ENCODE results near the gene HSD17B13.
"Not testable (repeated sequence)": the region's sequence is repeated elsewhere in the genome, so short reads cannot be mapped to it uniquely, and the experiment has no call there.

The HSD17B13 gene, protein sequence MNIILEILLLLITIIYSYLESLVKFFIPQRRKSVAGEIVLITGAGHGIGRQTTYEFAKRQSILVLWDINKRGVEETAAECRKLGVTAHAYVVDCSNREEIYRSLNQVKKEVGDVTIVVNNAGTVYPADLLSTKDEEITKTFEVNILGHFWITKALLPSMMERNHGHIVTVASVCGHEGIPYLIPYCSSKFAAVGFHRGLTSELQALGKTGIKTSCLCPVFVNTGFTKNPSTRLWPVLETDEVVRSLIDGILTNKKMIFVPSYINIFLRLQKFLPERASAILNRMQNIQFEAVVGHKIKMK

GRCh38 chr4:87322754-87323153 lies at the start of gene HSD17B13:
TSS of gene HSD17B13 (minus strand) at chr4:87322882. CDS start at chr4:87322841, 41 bp downstream.
- DNase-seq = no peak

DNA sequence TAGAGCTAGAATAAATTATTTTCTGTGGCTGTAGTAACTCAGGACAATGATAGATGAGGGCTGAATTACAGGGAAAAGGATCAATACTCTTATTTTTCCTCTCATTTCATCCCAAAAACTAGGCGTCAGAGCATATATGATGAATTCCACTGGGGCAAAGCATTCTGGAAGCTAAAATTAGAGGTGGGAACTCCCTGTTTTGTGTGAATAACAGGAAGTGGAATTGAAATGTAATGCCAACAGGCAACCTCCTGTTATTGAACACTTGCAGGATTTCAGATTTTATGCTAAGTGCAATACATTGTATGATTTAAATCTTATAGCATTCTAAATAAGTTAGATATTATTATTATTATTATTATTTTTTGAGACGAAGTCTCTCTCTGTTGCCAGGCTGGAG lies 47.4 kb upstream of the HSD17B13 start:
- no peak for DNase-seq

DNA sequence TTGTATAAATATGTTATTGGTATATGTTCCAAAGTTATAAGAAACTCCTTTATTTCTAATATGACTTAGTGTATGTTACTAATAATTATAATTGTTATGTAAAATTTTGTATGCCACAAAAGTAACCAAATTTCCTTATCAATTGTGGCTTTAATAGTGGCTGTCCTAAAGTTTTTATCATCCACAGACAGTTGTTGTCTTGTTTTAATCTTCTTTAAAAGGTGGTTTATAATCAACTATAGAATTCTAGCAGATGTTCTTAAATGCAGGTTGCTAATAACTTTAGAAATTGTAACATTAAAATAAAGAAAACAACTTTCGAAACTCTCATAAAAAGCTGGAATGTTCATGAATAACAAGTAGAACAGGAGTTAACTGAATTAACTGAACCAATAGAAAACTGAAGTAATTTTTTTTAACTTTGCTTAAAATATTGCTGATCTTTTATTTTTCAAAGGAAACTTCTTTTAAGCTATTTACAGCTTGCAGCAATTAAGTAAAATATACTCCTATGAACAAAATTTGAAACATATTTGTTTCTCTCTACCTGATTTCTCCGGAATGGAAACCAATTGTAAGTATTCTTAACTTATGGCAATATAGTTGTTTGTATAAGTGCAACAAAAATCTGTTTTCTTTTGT lies 44.0 kb upstream of the HSD17B13 start:
- no peak for DNase-seq

DNA sequence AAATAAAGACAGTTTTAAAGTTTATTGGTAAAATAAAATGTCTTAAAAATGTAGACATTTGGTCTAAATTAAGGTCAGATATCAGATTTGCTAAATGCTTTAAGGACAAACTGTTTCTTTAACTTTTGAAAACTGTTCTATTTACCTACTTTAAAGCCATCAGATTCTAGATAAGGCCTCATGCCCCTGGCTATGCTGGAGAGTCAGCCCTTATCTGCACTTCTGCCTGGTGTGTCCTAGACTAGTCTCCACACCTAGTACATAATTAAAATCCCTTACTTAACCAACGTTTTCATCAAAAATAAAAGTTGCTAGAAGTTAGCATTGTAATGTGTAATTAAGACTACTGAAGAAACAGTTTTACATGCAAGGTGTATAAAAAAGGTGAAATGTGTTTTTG lies 42.7 kb upstream of the HSD17B13 start:
- DNase-seq = no peak

DNA sequence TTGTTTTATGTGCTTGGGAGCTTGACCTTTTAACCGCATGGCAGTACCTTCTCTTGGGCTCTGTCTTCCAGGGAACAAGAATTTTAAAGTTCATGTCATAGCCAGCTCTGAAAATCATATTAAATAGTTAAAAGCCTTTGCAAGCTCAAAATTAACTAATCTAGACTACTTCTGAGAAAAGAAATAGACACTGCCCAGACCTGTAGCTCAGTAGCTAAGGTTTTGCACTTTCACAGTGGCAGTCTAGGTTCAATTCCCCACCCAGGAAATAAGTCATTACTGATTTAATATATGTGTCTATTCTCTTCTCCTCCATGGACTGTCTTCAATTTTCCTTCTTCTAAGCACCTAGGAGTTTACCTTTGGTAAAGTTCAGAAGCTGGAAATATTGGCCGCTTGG lies 40.9 kb upstream of the HSD17B13 start:
- no peak for DNase-seq

DNA sequence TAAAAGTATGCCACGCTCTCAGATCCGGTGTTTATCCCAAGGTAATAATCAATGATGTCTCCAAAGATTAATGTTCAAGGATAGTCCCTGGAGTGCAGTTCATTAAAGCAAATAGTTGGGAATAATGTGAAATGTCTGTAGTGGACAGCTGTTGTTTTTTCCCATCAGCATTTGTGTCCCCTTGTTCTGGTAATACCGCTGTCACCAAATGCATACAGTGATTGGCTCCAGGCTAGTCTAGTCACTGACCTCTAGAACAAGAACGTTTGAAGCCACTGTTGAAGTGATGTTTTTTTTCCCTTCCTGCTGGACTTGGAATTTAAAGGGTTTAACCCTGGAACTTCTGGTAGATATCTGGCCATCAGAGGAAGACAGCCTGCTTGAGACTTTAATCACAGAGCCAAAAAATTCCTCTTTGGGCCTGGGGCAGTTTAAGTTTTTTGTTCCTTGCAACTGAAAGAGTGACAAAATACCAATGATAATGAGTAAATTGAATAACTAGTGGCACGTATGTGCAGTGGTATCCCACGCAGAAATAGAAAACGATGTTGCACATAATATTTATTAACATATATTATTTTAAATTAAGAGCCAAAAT lies 37.8 kb upstream of the HSD17B13 start:
- no peak for DNase-seq

GRCh38 chr4:87359258-87359657 lies 36.6 kb upstream of the HSD17B13 start:
- no peak for DNase-seq

GRCh38 chr4:87356832-87357526 lies 34.3 kb upstream of the HSD17B13 start:
- DNase-seq = no peak

- DNase-seq = no peak
Measured at GRCh38 chr4:87354168-87355102, 31.8 kb upstream of the HSD17B13 start.

DNA sequence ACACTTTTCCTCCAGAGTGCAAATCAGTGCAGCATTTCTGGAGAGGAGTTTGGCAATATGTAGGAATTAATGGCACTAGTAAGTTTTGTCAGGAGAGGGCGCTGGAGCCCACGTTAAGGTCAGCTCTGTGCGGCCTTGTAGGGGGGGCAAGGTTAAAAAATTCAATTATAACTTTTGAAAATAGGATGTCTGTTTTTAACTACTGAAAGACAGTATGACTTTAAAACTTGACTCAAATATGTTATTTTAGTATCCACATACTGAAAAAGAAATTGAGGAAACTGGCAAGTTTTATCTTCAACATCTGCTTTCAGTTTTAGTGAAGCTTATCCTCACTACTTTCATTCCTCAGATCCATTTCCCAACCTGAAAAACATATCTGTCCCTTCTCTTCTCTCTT lies 30.9 kb upstream of the HSD17B13 start:
- DNase-seq = no peak

- no peak for DNase-seq
Measured at GRCh38 chr4:87345139-87345538, 22.5 kb upstream of the HSD17B13 start.

- no peak for DNase-seq
Measured at GRCh38 chr4:87342872-87343271, 20.2 kb upstream of the HSD17B13 start.

GRCh38 chr4:87341954-87342635 lies 19.4 kb upstream of the HSD17B13 start:
- DNase-seq = not testable (repeated sequence)

DNA sequence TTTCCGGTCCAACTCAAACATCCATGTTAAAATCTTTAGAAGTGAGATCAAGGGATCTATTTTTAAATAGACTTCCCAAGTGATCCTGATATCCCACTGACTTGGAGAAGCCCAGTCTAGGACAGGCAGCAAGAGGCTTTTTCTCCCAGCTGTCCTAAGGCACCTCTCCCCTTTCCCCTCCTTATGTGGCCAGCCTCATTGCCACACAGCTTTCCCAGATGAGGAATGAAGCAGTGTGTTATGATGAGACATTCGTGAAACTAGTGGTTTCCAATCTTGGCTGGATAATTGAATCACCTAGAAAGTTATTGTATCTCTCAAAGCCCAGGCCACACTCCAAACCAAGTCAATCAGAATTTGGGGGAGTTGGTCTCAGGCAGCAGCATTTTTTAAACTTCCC lies 16.8 kb upstream of the HSD17B13 start:
- DNase-seq = no peak

DNA sequence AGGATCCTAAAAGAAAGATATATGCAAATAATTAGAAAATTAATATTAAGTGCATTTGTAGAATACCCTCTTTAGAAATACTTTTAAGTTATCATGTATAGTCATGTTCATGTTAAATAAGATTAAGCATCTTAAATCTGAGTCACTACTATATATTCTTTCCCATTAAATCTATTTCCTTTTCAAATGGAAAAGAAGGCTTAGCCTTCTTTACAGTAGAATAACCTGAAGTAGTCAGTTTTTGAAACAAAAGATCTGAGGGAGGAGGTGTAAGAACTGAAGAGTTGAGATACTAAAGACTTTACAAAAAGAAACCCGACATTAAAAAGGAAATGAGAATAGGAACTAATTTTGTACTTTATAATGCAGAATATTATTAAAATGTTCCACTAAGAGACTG lies 14.7 kb upstream of the HSD17B13 start:
- no peak for DNase-seq

DNA sequence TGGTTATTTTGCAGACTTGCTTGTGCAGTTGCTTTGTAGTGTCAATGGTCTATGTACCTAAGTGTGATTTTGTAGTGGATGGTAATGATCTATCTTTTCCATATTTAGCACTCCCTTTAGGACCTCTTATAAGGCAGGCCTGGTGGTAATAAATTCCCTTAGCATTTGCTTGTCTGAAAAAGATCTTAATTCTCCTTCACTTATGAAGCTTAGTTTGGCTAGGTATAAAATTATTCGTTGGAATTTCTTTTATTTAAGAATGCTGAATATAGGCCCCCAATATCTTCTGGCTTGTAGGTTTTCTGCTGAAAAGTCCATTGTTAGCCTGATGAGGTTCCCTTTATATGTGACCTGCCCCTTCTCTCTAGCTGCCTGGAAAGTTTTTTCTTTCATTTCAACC lies 10.6 kb upstream of the HSD17B13 start:
- DNase-seq = no peak

DNA sequence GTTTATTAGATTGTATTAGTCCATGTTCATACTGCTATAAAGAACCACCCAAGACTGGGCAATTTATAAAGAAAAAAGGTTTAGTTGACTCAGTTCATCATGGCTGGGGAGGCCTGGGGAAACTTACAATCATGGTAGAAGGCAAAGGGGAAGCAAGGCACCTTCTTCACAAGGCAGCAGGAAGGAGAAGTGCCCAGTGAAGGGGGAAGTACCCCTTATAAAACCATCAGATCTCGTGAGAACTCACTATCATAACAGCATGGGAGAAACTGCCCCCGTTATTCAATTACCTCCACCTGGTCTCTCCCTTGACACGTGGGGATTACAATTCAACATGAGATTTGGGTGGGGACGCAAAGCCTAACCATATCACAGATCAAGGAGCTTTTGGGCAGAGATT lies 8.1 kb upstream of the HSD17B13 start:
- DNase-seq = no peak

- no peak for DNase-seq
Measured at GRCh38 chr4:87327136-87327535, 4.5 kb upstream of the HSD17B13 start.

DNA sequence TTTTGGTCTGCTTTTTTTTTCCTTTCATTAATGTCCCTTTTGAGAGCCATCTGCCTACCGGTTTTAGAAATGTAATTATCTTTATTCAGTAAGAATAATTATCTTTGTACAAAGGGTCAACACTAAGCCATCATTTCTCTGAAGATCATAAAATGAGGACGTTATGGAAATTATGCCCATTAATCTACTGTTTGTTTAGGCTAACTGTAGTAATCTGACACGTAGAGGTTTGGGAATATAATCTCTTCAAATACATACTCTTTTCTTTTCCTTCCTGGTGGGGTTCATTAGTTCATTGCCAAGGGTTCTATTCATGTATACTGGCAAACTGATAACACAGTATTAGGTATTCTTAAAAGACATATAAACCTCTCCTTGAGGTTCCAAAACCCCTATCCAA lies 3.8 kb upstream of the HSD17B13 start:
- DNase-seq = no peak

DNA sequence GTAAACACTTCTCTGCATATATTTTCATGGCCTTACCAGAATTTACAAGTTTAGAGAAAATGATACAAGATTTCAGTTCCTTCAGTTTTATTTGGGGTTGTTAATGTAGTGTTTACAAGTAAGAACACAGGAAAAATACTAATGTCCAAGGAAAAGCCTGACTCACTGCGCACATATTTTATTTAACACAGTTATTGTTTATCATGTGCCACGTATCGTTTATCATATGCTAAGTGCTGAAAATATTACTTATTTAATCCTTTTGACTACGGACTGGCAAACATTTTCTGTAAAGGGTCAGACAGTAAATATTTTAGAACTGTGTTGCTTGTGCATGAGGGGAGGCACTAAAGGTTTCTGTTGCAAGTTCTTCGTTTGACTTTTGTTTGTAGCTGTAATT lies 794 bp downstream of the HSD17B13 start:
- DNase-seq = no peak

DNA sequence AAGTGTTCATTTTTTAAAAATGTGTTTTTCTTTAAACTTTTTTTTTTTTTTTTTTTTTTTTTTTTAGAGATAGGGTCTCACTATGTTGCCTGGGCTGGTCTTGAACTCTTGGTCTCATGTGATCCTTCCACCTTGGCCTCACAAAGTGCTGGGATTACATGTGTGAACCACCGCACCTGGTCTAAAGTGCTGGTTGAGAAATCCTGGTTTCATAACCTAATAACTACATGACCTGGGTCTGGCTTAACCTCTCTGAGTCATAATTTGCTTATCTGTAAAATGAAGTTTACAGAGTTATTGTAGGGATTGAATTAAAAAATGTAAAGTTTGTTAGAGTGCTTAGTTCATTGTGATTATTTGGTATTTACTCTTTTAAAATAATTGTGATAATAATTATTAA lies 5.2 kb downstream of the HSD17B13 start:
- DNase-seq = no peak

GRCh38 chr4:87316961-87317360 lies 5.7 kb downstream of the HSD17B13 start:
- no peak for DNase-seq
